H9 (cell line): ENCODE results near the gene SPRR2E. TPM values are rescaled to one million over a fixed set of nuclear protein-coding genes. Genes with fewer than 3 reads are reported as not detected.

ENCODE experiments used
- DNase-seq: peaks from one replicate; pipeline ENCODE4 v3.0.0-alpha.2; 2017
- H2AFZ ChIP-seq: one replicate; pipeline ENCODE4 v1.6.1; 2013; ENCODE audit warnings: mild to moderate bottlenecking, low read length, control low read depth, moderate library complexity
- H2AK5ac ChIP-seq: 2 replicates; pipeline ENCODE4 v1.6.1; 2013; ENCODE audit warnings: low read length, control low read depth, mixed read lengths; ENCODE audit not compliant: insufficient read length
- H2BK120ac ChIP-seq: one replicate; pipeline ENCODE4 v1.6.1; 2013; ENCODE audit warnings: low read depth, mild to moderate bottlenecking, low read length, control low read depth, inconsistent platforms; ENCODE audit not compliant: poor library complexity, severe bottlenecking
- H2BK12ac ChIP-seq: 2 replicates; pipeline ENCODE4 v1.6.1; 2013; ENCODE audit warnings: low read length, control low read depth, mixed read lengths, low read depth; ENCODE audit not compliant: insufficient read length
- H2BK15ac ChIP-seq: 2 replicates; pipeline ENCODE4 v1.6.1; 2013; ENCODE audit warnings: low read depth, low read length, control low read depth
- H2BK20ac ChIP-seq: one replicate; pipeline ENCODE4 v1.6.1; 2013; ENCODE audit warnings: low read depth, mild to moderate bottlenecking, low read length, control low read depth, inconsistent platforms; ENCODE audit not compliant: poor library complexity, severe bottlenecking
- H2BK5ac ChIP-seq: 2 replicates; pipeline ENCODE4 v1.6.1; 2013; ENCODE audit warnings: low read length, control low read depth, mixed read lengths; ENCODE audit not compliant: insufficient read length
- H3K14ac ChIP-seq: 2 replicates; pipeline ENCODE4 v1.6.1; 2013; ENCODE audit warnings: low read length, control low read depth; ENCODE audit not compliant: insufficient read depth
- H3K18ac ChIP-seq: 2 replicates; pipeline ENCODE4 v1.6.1; 2013; ENCODE audit warnings: low read depth, mild to moderate bottlenecking, mixed read lengths, low read length, control low read depth; ENCODE audit not compliant: insufficient read length
- H3K23ac ChIP-seq: 2 replicates; pipeline ENCODE4 v1.6.1; 2013; ENCODE audit warnings: low read length, control low read depth, mixed read lengths, low read depth; ENCODE audit not compliant: insufficient read length
- H3K23me2 ChIP-seq: 2 replicates; pipeline ENCODE4 v1.6.1; 2013; ENCODE audit warnings: low read depth, mild to moderate bottlenecking, mixed read lengths, low read length, control low read depth; ENCODE audit not compliant: insufficient read length, poor library complexity, severe bottlenecking
- H3K27ac ChIP-seq: 2 replicates; pipeline ENCODE4 v1.5.1; 2013; ENCODE audit warnings: low read length, control low read depth, mixed read lengths, low read depth; ENCODE audit not compliant: insufficient read length
- H3K27me3 ChIP-seq: 2 replicates; pipeline ENCODE4 v1.6.1; 2013; ENCODE audit warnings: low read length, control low read depth, inconsistent platforms; ENCODE audit not compliant: insufficient read depth
- H3K4ac ChIP-seq: 2 replicates; pipeline ENCODE4 v1.6.1; 2013; ENCODE audit warnings: low read depth, mild to moderate bottlenecking, control low read depth, inconsistent platforms, low read length, moderate library complexity
- H3K4me1 ChIP-seq: 2 replicates; pipeline ENCODE4 v1.6.1; 2013; ENCODE audit warnings: low read length, control low read depth, inconsistent platforms; ENCODE audit not compliant: insufficient read depth
- H3K4me2 ChIP-seq: 2 replicates; pipeline ENCODE4 v1.6.1; 2013; ENCODE audit warnings: low read length, control low read depth, mixed read lengths; ENCODE audit not compliant: insufficient read length, insufficient read depth
- H3K56ac ChIP-seq: 2 replicates; pipeline ENCODE4 v1.6.1; 2013; ENCODE audit warnings: low read depth, mild to moderate bottlenecking, mixed read lengths, low read length, control low read depth; ENCODE audit not compliant: insufficient read length
- H3K79me1 ChIP-seq: 2 replicates; pipeline ENCODE4 v1.6.1; 2013; ENCODE audit warnings: low read depth, mild to moderate bottlenecking, moderate library complexity, low read length, control low read depth, inconsistent platforms; ENCODE audit not compliant: insufficient read depth, poor library complexity, severe bottlenecking
- H3K79me2 ChIP-seq: 2 replicates; pipeline ENCODE4 v1.6.1; 2013; ENCODE audit warnings: low read length, control low read depth, inconsistent platforms; ENCODE audit not compliant: insufficient read depth
- H3K9ac ChIP-seq: 2 replicates; pipeline ENCODE4 v1.6.1; 2013; ENCODE audit warnings: low read length, control low read depth, mixed read lengths; ENCODE audit not compliant: insufficient read length; ENCODE audit errors: extremely low read depth
- H3K9me3 ChIP-seq: one replicate; pipeline ENCODE4 v1.6.1; 2013; ENCODE audit warnings: low read depth, low read length, inconsistent platforms; ENCODE audit not compliant: control insufficient read depth
- H3T11ph ChIP-seq: one replicate; pipeline ENCODE4 v1.6.1; 2013; ENCODE audit warnings: mild to moderate bottlenecking, low read length, control low read depth, inconsistent platforms
- H4K20me1 ChIP-seq: one replicate; pipeline ENCODE4 v1.6.1; 2013; ENCODE audit not compliant: control insufficient read depth, insufficient read length, insufficient read depth
- H4K5ac ChIP-seq: 2 replicates; pipeline ENCODE4 v1.6.1; 2013; ENCODE audit warnings: low read depth, mild to moderate bottlenecking, mixed read lengths, low read length, control low read depth; ENCODE audit not compliant: insufficient read length
- H4K8ac ChIP-seq: replicated peaks from 2 replicates; pipeline ENCODE4 v1.6.1; 2013; ENCODE audit warnings: low read length, control low read depth, mixed read lengths, low read depth; ENCODE audit not compliant: insufficient read length
- H4K91ac ChIP-seq: 2 replicates; pipeline ENCODE4 v1.6.1; 2013; ENCODE audit warnings: low read depth, mild to moderate bottlenecking, moderate library complexity, mixed read lengths, low read length, control low read depth; ENCODE audit not compliant: insufficient read length
- H3K27ac Mint-ChIP-seq, 3 experiments: 2 replicates in 2 of 3; 3 replicates in 1 of 3; pipeline ENCODE4 v1.8.0; 2020 to 2021; ENCODE audit warnings: mixed read lengths in 3 of 3, mild to moderate bottlenecking in 1 of 3, moderate library complexity in 1 of 3
- H3K27me3 Mint-ChIP-seq: 2 replicates; pipeline ENCODE4 v1.8.0; 2021; ENCODE audit warnings: low read depth, mild to moderate bottlenecking, moderate library complexity, mixed read lengths
- H3K36me3 Mint-ChIP-seq, 3 experiments: 2 replicates in 2 of 3; 3 replicates in 1 of 3; pipeline ENCODE4 v1.8.0; 2020 to 2021; ENCODE audit warnings: low read depth in 3 of 3, mixed read lengths in 3 of 3; ENCODE audit not compliant: insufficient read depth in 1 of 3
- H3K4me1 Mint-ChIP-seq, 2 experiments: 2 replicates each; pipeline ENCODE4 v1.8.0; 2020; ENCODE audit warnings: mixed read lengths in 2 of 2
- H3K4me3 Mint-ChIP-seq, 2 experiments: 2 replicates in 1 of 2; 3 replicates in 1 of 2; pipeline ENCODE4 v1.8.0; 2020 to 2021; ENCODE audit warnings: mild to moderate bottlenecking in 2 of 2, mixed read lengths in 2 of 2, moderate library complexity in 1 of 2
- H3K9me3 Mint-ChIP-seq, 2 experiments: 2 replicates in 1 of 2; 3 replicates in 1 of 2; pipeline ENCODE4 v1.8.0; 2020; ENCODE audit warnings: mild to moderate bottlenecking in 2 of 2, mixed read lengths in 2 of 2, moderate library complexity in 1 of 2
- WGBS: extraction: QIAGEN DNeasy Blood & Tissue Kit; methylation state at CpG from one replicate; pipeline ENCODE4 v1.1.7; 2013; ENCODE audit warnings: missing lambda C conversion rate, low lambda C conversion rate, mixed read lengths; ENCODE audit not compliant: insufficient read length; ENCODE audit errors: extremely low coverage; 5-methylcytosine and 5-hydroxymethylcytosine counted together
- total RNA-seq: library from RNA; stranded (reverse); gene quantifications from 2 replicates; pipeline ENCODE4 v1.2.1, GENCODE V29; 2021
- TF ChIP-seq, protein P1 (sequence below): fragments of 200-600 bp; sonication (generic); conservative IDR thresholded peaks from 3 replicates; pipeline ENCODE4 v1.8.0; 2021; ENCODE audit warnings: antibody characterized with exemption, mild to moderate bottlenecking

SPRR2E gene
- total RNA-seq, 1 experiment from 2014 or later, result not detected

DNA sequence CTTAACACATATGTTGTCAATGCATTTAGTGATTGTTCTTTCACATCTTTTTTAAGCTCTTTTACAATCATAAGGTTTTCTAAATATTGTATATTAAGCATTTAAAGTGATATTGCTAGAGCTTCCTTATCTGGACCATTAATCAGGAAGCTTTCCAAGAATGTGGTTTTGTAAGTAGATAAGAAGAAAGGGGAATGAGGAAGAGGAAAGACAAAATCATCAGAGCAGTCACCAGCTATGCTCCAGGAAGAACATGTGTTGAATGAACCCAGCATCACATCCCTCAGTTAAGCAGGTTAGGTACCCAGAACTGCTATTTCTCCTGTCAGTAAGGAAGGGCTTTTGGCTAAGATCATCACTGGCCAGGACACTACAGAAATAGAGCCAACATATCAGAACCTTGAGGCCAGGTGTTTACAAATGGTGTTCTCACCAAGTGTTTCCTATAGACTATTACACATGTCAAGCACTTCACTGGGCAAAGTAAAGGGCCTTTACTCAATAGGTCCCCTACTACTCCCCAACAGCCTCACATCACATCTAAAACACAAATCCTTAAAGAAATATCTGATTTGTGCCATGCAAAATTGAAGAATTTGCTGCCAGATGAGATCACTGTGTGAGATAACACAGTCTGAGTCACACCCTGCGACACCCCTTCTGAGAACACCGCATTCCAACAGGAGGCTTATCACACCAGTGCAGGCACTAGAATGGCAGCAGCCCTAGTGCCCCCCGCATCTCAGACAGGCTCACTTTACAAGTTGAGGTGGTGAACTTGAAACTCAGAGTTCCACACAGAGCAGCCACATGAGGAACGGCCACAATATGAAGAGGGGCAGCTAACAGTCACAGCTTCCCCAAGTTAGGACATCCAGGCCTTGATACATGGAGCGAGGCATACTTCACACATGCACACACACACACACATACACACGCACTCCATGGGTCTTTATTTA, 35.2 kb downstream of the SPRR2E start:
- 0 out of 2 replicates have a peak, but pooled peaks cover 1% of the 10 kb centered on the region for H3K27me3 Mint-ChIP-seq
- Histone ChIP-seq H2AK5ac (no peak overlapping the region), H3K4me2 (no peak overlapping the region), H3K9me3 (no peaks in the 10 kb centered on the region), H3K14ac (no peak overlapping the region), H2AFZ (no peak overlapping the region), H3K27me3 (no peaks in the 10 kb centered on the region), H2BK5ac (no peak overlapping the region), H3K9ac (no peak overlapping the region), H3K79me2 (no peaks in the 10 kb centered on the region), H2BK12ac (no peak overlapping the region), H3T11ph (no peak overlapping the region), H3K23ac (no peak overlapping the region), H2BK20ac (no peak overlapping the region), H3K4ac (no peak overlapping the region), H4K8ac (no peak overlapping the region), H3K4me1 (no peaks in the 10 kb centered on the region), H3K79me1 (no peaks in the 10 kb centered on the region), H3K23me2 (no peaks in the 10 kb centered on the region), H3K18ac (no peak overlapping the region), H4K20me1 (no peaks in the 10 kb centered on the region), H2BK15ac (no peak overlapping the region), H2BK120ac (no peak overlapping the region), H4K91ac (no peak overlapping the region), H4K5ac (no peak overlapping the region), H3K27ac (no peak overlapping the region), H3K56ac (no peak overlapping the region)
- no peaks in the 10 kb centered on the region; a peak in 1 of 5 replicates for H3K9me3 Mint-ChIP-seq
- no peaks in the 10 kb centered on the region for H3K36me3 Mint-ChIP-seq
- no peak overlapping the region; a peak in 1 of 7 replicates for H3K27ac Mint-ChIP-seq
- DNase-seq, result no peak
- no peak overlapping the region for H3K4me3 Mint-ChIP-seq
- peaks cover 0 to 2% of the 10 kb centered on the region in 2 experiments; a peak in 1 of 4 replicates for H3K4me1 Mint-ChIP-seq
- no CpG with 5 or more reads among the region's 6 CpGs for WGBS
- TF ChIP-seq, protein P1, sequence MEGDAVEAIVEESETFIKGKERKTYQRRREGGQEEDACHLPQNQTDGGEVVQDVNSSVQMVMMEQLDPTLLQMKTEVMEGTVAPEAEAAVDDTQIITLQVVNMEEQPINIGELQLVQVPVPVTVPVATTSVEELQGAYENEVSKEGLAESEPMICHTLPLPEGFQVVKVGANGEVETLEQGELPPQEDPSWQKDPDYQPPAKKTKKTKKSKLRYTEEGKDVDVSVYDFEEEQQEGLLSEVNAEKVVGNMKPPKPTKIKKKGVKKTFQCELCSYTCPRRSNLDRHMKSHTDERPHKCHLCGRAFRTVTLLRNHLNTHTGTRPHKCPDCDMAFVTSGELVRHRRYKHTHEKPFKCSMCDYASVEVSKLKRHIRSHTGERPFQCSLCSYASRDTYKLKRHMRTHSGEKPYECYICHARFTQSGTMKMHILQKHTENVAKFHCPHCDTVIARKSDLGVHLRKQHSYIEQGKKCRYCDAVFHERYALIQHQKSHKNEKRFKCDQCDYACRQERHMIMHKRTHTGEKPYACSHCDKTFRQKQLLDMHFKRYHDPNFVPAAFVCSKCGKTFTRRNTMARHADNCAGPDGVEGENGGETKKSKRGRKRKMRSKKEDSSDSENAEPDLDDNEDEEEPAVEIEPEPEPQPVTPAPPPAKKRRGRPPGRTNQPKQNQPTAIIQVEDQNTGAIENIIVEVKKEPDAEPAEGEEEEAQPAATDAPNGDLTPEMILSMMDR, result no peak
